Right lobe of liver (tissue), 6 donors: ENCODE data around the gene URAD. TPM values are rescaled to one million over a fixed set of nuclear protein-coding genes. Genes with fewer than 3 reads are reported as not detected.
"Not testable (repeated sequence)": the region's sequence is repeated elsewhere in the genome, so short reads cannot be mapped to it uniquely, and the experiment has no call there.

ENCODE experiments used
- ATAC-seq, 4 donors: fragments of 200-7000 bp; cut with Tn5 transposase; one replicate each; pipeline ENCODE4 v1.9.1; 2020; ENCODE audit warnings: mild to moderate bottlenecking in 4 of 4, moderate library complexity in 4 of 4
- DNase-seq, 3 donors: peaks; one replicate each; pipeline ENCODE4 v3.0.0-alpha.2; 2020
- H3K27ac ChIP-seq, 3 donors: fragments of 200-600 bp; one replicate each; pipeline ENCODE4 v1.8.0; 2022
- H3K27me3 ChIP-seq, 2 donors: fragments of 200-600 bp; one replicate each; pipeline ENCODE4 v1.8.0; 2022
- H3K36me3 ChIP-seq, 4 donors: fragments of 200-600 bp; sonication (generic) in 1 of 4; one replicate each; pipeline versions ENCODE4 v1.5.1 to v1.8.0; 2017 to 2022; ENCODE audit warnings: control low read depth in 1 of 4
- H3K4me1 ChIP-seq, 4 donors: fragments of 200-600 bp; sonication (generic) in 1 of 4; one replicate each; pipeline versions ENCODE4 v1.5.1 to v1.8.0; 2017 to 2022; ENCODE audit warnings: control low read depth in 1 of 4
- H3K4me3 ChIP-seq, 3 donors: fragments of 200-600 bp; one replicate each; pipeline ENCODE4 v1.8.0; 2022
- H3K9me3 ChIP-seq, 4 donors: fragments of 200-600 bp; sonication (generic) in 1 of 4; one replicate each; pipeline versions ENCODE4 v1.5.1 to v1.8.0; 2017 to 2022; ENCODE audit warnings: control low read depth in 1 of 4
- CTCF ChIP-seq, 4 donors: fragments of 200-600 bp in 3 of 4; fragments of 450-650 bp in 1 of 4; IDR thresholded peaks; one replicate each; pipeline versions ENCODE4 v1.5.1 to v1.8.0; 2016 to 2022; ENCODE audit warnings: antibody characterized with exemption in 4 of 4, mild to moderate bottlenecking in 2 of 4
- POLR2A ChIP-seq: fragments of 450-650 bp; IDR thresholded peaks from one replicate; pipeline ENCODE4 v1.6.1; 2017; ENCODE audit warnings: antibody characterized with exemption, mild to moderate bottlenecking
- WGBS: methylation state at CpG from one replicate; pipeline ENCODE4 v1.1.6; 2018; ENCODE audit warnings: low coverage, low lambda C conversion rate; ENCODE audit not compliant: insufficient coverage; ENCODE audit errors: missing lambda C conversion rate; 5-methylcytosine and 5-hydroxymethylcytosine counted together
- intact Hi-C, 2 donors: fragments of 100-400 bp; cut with DNase I; formaldehyde crosslinking; loops; one replicate each; pipeline versions ENCODE4 v1.11.2 to v1.14.1; 2022
- total RNA-seq, 6 experiments: library from RNA; depleted of rRNA in 2 of 6; stranded (reverse); fragments of >200 nt in 2 of 6; fragmentation: NEBNext Ultra II Directional in 3 of 6; extraction: Animal tissue kit (Norgen Biotek cat#: 25700) in 3 of 6; gene quantifications; one replicate each; pipeline versions ENCODE4 v1.1.0 to v1.2.4, GENCODE V29; 2016 to 2023
- donor health status: DM: no; HTN: yes; CAD: no.
- donor health status: DM: no; HTN: no; CAD: no.
- donor health status: DM: no; HTN: no; CAD: no.
- donor health status: DM: no; HTN: yes; CAD: no.
- donor health status: DM: no; HTN: yes; CAD: no.

Gene URAD
- total RNA-seq, 6 experiments from 2014 or later: not detected

GRCh38 chr13:28012383-28012782 is 23.9 kb upstream of the URAD start:
- ATAC-seq: no peak
- H3K4me1 ChIP-seq: no peaks in the 10 kb centered on the region
- intact Hi-C loops: no loop called here
- no peaks in the 10 kb centered on the region for H3K27me3 ChIP-seq
- 81% methylated on average over 2 of the region's 4 CpGs for WGBS
- H3K36me3 ChIP-seq: no peaks in the 10 kb centered on the region
- DNase-seq: no peak
- no peak for TF ChIP-seq CTCF (IDR thresholded peaks at IDR 0.05)
- no peak for TF ChIP-seq POLR2A
- H3K9me3 ChIP-seq: no peaks in the 10 kb centered on the region
- H3K4me3 ChIP-seq: no peak overlapping the region
- no peak overlapping the region for H3K27ac ChIP-seq

GRCh38 chr13:28010046-28010445 is 21.6 kb upstream of the URAD start:
- ATAC-seq: no peak
- no peak for TF ChIP-seq POLR2A
- TF ChIP-seq CTCF (IDR thresholded peaks at IDR 0.05): no peak
- WGBS: 74% methylated on average over 5 of the region's 5 CpGs
- Histone ChIP-seq H3K9me3 (no peaks in the 10 kb centered on the region), H3K36me3 (no peaks in the 10 kb centered on the region), H3K27ac (no peak overlapping the region), H3K27me3 (no peaks in the 10 kb centered on the region), H3K4me1 (no peaks in the 10 kb centered on the region), H3K4me3 (no peak overlapping the region)
- intact Hi-C loops: no loop called here
- no peak for DNase-seq

- ATAC-seq: not testable (repeated sequence)
These were observed 16.5 kb upstream of the URAD start for GRCh38 chr13:28005016-28005415.

GRCh38 chr13:28002886-28003698 is 14.6 kb upstream of the URAD start:
- WGBS: 87% methylated on average over 6 of the region's 6 CpGs
- Histone ChIP-seq H3K9me3 (no peaks in the 10 kb centered on the region), H3K27me3 (no peaks in the 10 kb centered on the region), H3K4me3 (no peak overlapping the region), H3K27ac (no peak overlapping the region), H3K4me1 (no peaks in the 10 kb centered on the region), H3K36me3 (no peaks in the 10 kb centered on the region)
- DNase-seq (no peak), ATAC-seq (no peak)
- intact Hi-C loops: no loop called here
- TF ChIP-seq CTCF (IDR thresholded peaks at IDR 0.05) (no peak), POLR2A (no peak)

More at GRCh38 chr13:28005016-28005415, 16.5 kb upstream of the URAD start:
- H3K4me3 ChIP-seq, H3K9me3 ChIP-seq, intact Hi-C loops, H3K27ac ChIP-seq, H3K36me3 ChIP-seq, H3K27me3 ChIP-seq, H3K4me1 ChIP-seq, DNase-seq: not testable (repeated sequence)
- 92% methylated on average over 8 of the region's 13 CpGs for WGBS

- DNase-seq: no peak
- Histone ChIP-seq H3K4me1 (no peaks in the 10 kb centered on the region), H3K27ac (no peak overlapping the region), H3K4me3 (no peak overlapping the region), H3K27me3 (no peaks in the 10 kb centered on the region), H3K9me3 (no peaks in the 10 kb centered on the region), H3K36me3 (no peaks in the 10 kb centered on the region)
- WGBS: 92% methylated on average over 2 of the region's 20 CpGs
- no peak for TF ChIP-seq CTCF (IDR thresholded peaks at IDR 0.05)
- intact Hi-C loops: no loop called here
- ATAC-seq: peak in 1 of 4 donors; percentile 24
These were observed 13.5 kb upstream of the URAD start for GRCh38 chr13:28001837-28002473.
